ENCODE measurements around the gene KMT5C. TPM values are rescaled to one million over a fixed set of nuclear protein-coding genes. Genes with fewer than 3 reads are reported as not detected.

Gene KMT5C
- total and polyA plus RNA-seq, 10 of the 15 experiments (the other 5 are each of a cell fraction or from before 2014, with no cell fraction given), result 0.20 to 15.8 (median 4.3) TPM; not detected in 1

DNA sequence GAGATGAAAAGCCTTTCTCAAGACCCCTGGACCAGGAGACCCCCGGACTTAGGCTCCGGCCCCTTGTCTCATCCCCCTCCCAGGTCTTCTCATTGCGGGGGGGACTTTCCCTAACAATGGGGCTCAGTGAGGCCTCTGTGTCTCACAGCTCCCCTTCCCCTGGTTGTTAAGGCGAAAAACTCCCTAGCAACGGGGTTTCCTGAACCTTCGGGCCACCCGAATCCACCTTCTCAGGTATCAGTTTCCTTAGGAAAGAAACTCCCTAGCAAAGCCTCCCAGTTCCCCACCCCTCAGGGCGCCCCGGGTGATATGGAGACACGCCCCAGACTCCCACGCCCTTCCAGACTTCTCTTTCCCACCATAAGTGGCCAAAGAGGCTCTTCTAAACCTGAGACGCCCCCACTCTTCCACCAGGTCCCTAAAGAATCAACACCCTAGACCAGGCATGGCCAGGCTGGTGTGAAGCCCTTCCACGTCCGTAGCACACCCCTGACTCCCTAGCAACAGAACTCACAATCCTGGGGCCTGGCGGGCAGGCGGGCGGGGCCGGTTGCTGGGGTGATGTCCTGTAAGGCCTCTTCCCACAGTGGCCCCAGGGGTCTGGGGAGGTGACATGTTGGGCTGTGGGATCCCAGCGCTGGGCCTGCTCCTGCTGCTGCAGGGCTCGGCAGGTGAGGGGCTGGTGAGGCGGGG is 36.7 kb downstream of the KMT5C start, which contains the start of gene TMEM190:
TSS of gene TMEM190 (plus strand) at position 586 of the 693 bp plus-strand sequence. CDS start at position 614, 28 bp downstream.
- H3K27me3 ChIP-seq (replicated peaks in 1 of 2; ENCODE audit: control insufficient read depth in 2 of 2, insufficient read depth in 2 of 2, low read length in 1 of 2), result no peaks in the 10 kb centered on the region
- H3K27ac ChIP-seq (ENCODE audit: control insufficient read depth, insufficient read depth), result no peak within 1 kb of the TSS
- no peak within 1 kb of the TSS for H3K9ac ChIP-seq (ENCODE audit: control insufficient read depth, insufficient read depth, low read length)
- TF ChIP-seq ZNF622 (IDR thresholded peaks at IDR 0.05) (no peak), EGR1 (IDR thresholded peaks at IDR 0.05; ENCODE audit: borderline replicate concordance in 1 of 2, low read depth in 2 of 2, low read length in 2 of 2) (no peak), ZNF384 (IDR thresholded peaks at IDR 0.05; ENCODE audit: borderline replicate concordance, low read depth, low read length) (no peak)
- ChIA-PET POLR2A (no interaction called here), CTCF (no interaction called here), RAD21 (ENCODE audit: unreplicated experiment) (interaction anchor here (1.5 kb wide), 1 partner anchor 37 kb away, joined by 3 read pairs; the partner anchor contains the start of gene KMT5C), SMC1A (ENCODE audit: uncharacterized antibody, unreplicated experiment) (no interaction called here)
- no peaks in the 10 kb centered on the region for H3K4me1 ChIP-seq (ENCODE audit: control insufficient read depth, insufficient read depth, low read length)
- 38% methylated on average over 19 of the region's 21 CpGs for WGBS (ENCODE audit: insufficient coverage, insufficient replicate concordance, low lambda C conversion rate, missing lambda C conversion rate)
- FAIRE-seq (no peak), ATAC-seq (no peak), DNase-seq (ENCODE audit: low read depth, low spot score) (no peak)
- no peaks in the 10 kb centered on the region for H4K20me1 ChIP-seq (ENCODE audit: control insufficient read depth, insufficient read depth)
- no peaks in the 10 kb centered on the region for H3K36me3 ChIP-seq (ENCODE audit: control insufficient read depth in 2 of 2, insufficient read depth in 2 of 2, low read length in 1 of 2)
- H3K4me3 ChIP-seq, result no peak within 1 kb of the TSS
- BruUV-seq (replicated peaks), result no TSS peak
- no peaks in the 10 kb centered on the region for H3K9me3 ChIP-seq (replicated peaks; ENCODE audit: control insufficient read depth, insufficient read depth, low read length)
- H2AFZ ChIP-seq (ENCODE audit: control insufficient read depth, low read depth, low read length), result no peak within 1 kb of the TSS
- no peaks in the 10 kb centered on the region for H3K79me2 ChIP-seq (ENCODE audit: control insufficient read depth, insufficient read depth, low read length)
- in situ Hi-C loops (cut with MboI), result no loop called here
- H3K4me2 ChIP-seq (ENCODE audit: control insufficient read depth, insufficient read depth), result no peak within 1 kb of the TSS
- intact Hi-C loops (cut with micrococcal nuclease; ENCODE audit: unreplicated experiment), result no loop called here

DNA sequence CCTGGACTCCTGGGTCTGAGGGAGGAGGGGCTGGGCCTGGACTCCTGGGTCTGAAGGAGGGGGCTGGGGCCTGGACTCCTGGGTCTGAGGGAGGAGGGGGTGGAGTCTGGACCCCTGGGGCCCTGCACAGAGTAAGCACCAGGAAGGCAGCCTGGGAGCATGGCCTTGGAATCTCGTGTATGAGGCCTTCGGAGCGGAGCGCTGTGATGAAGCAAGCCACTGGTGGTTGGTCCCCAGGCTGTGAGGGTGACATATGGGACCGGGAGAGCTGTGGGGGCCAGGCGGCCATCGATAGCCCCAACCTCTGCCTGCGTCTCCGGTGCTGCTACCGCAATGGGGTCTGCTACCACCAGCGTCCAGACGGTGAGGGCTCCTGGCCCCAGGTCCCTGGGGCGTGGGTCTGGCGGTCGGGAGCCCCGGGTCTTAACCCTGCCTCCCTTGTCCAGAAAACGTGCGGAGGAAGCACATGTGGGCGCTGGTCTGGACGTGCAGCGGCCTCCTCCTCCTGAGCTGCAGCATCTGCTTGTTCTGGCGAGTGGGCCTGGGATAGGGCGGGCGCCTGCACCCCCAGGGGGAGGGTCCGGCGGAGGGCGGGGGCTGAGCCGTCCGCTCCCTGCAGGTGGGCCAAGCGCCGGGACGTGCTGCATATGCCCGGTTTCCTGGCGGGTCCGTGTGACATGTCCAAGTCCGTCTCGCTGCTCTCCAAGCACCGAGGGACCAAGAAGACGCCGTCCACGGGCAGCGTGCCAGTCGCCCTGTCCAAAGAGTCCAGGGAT is 37.9 kb downstream of the KMT5C start:
- ChIA-PET SMC1A (ENCODE audit: uncharacterized antibody, unreplicated experiment) (no interaction called here), CTCF (no interaction called here), RAD21 (ENCODE audit: unreplicated experiment) (interaction anchor here (1.0 kb wide), 1 partner anchor 76 kb away, joined by 4 read pairs; no protein-coding TSS in a partner anchor), POLR2A (no interaction called here)
- Histone ChIP-seq H3K4me1 (ENCODE audit: control insufficient read depth, insufficient read depth, low read length) (no peaks in the 10 kb centered on the region), H3K79me2 (ENCODE audit: control insufficient read depth, insufficient read depth, low read length) (no peaks in the 10 kb centered on the region; the same call in none of the 2 replicates), H3K27me3 (replicated peaks in 1 of 2; ENCODE audit: control insufficient read depth in 2 of 2, insufficient read depth in 2 of 2, low read length in 1 of 2) (no peaks in the 10 kb centered on the region), H3K4me2 (ENCODE audit: control insufficient read depth, insufficient read depth) (no peak overlapping the region), H2AFZ (ENCODE audit: control insufficient read depth, low read depth, low read length) (no peak overlapping the region), H3K4me3 (no peak overlapping the region), H3K9ac (ENCODE audit: control insufficient read depth, insufficient read depth, low read length) (no peak overlapping the region), H3K27ac (ENCODE audit: control insufficient read depth, insufficient read depth) (no peak overlapping the region), H3K36me3 (ENCODE audit: control insufficient read depth in 2 of 2, insufficient read depth in 2 of 2, low read length in 1 of 2) (no peaks in the 10 kb centered on the region), H4K20me1 (ENCODE audit: control insufficient read depth, insufficient read depth) (no peaks in the 10 kb centered on the region), H3K9me3 (replicated peaks; ENCODE audit: control insufficient read depth, insufficient read depth, low read length) (no peaks in the 10 kb centered on the region)
- intact Hi-C loops (cut with micrococcal nuclease; ENCODE audit: unreplicated experiment) (no loop called here), in situ Hi-C loops (cut with MboI) (no loop called here)
- no peak for FAIRE-seq
- WGBS (ENCODE audit: insufficient coverage, insufficient replicate concordance, low lambda C conversion rate, missing lambda C conversion rate), result 68% methylated on average over 41 of the region's 43 CpGs
- ATAC-seq, result no peak
- no TSS peak for BruUV-seq (replicated peaks)
- DNase-seq (ENCODE audit: low read depth, low spot score), result no peak
- TF ChIP-seq RELA (IDR thresholded peaks at IDR 0.05; ENCODE audit: borderline replicate concordance, partially characterized antibody), result no peak
- TF ChIP-seq MXI1 (IDR thresholded peaks at IDR 0.05; ENCODE audit: low read depth, low read length), result no peak
- TF ChIP-seq ZZZ3 (IDR thresholded peaks at IDR 0.05; ENCODE audit: control insufficient read depth, insufficient read length, low read depth), result no peak
- TF ChIP-seq REST (IDR thresholded peaks at IDR 0.05; ENCODE audit: low read depth, low read length), result no peak
- TF ChIP-seq SRF (IDR thresholded peaks at IDR 0.05; ENCODE audit: low read depth in 2 of 2, low read length in 2 of 2), result no peak
- no peak for TF ChIP-seq SKIL (IDR thresholded peaks at IDR 0.05; ENCODE audit: low read depth, poor library complexity, severe bottlenecking)
